Left renal pelvis (tissue), 4 donors: ENCODE results near the gene PTPRG. TPM values are rescaled to one million over a fixed set of nuclear protein-coding genes. Genes with fewer than 3 reads are reported as not detected.

Experiments used
- DNase-seq, 4 donors: peaks; one replicate each; pipeline ENCODE4 v3.0.0-alpha.2; 2013; ENCODE audit warnings: low read depth in 4 of 4, low spot score in 3 of 4
- polyA plus RNA-seq, 4 donors: library from polyadenylated mRNA; unstranded; fragments of 120-200 nt; gene quantifications; one replicate each; pipeline ENCODE4 v1.2.1, GENCODE V29; 2013; ENCODE audit not compliant: insufficient read length in 4 of 4

PTPRG gene
- polyA plus RNA-seq, 4 donors: 42.4 to 90.2 (median 79.5) TPM

DNA sequence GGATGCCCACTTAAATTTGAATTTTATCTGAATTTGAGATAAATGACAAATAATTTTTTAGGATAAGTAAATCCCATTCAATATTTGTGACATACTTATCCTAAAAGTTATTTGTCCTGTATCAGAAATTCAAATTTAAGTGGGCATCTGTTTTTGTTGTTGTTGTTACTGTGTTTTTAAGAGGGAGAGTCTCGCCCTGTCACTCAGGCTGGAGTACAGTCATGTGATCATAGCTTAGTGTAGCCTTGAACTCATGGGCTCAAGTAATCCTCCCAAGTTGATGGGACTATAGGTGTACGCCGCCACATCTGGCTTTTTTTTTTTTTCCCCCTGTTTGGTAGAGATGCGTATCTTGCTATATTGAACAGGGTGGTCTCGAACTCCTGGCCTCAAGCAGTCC is 283.0 kb downstream of the PTPRG start:
- DNase-seq: no peak

DNA sequence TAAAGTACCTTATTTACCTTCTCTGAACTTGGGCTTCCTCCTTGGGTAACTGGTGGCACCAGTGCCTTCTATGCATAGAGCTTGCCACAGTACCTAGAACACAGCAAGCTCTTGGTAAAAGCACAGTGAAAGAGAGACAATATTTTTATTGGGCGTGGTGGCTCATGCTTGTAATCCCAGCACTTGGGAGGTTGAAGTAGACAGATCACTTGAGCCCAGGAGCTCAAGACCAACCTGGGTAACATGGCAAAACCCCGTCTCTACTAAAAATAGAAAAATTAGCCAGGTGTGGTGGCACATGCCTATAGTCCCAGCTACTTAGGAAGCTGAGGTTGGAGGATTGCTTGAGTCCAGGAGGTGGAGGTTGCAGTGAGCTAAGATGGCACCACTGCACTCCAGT is 285.1 kb downstream of the PTPRG start:
- DNase-seq: no peak

DNA sequence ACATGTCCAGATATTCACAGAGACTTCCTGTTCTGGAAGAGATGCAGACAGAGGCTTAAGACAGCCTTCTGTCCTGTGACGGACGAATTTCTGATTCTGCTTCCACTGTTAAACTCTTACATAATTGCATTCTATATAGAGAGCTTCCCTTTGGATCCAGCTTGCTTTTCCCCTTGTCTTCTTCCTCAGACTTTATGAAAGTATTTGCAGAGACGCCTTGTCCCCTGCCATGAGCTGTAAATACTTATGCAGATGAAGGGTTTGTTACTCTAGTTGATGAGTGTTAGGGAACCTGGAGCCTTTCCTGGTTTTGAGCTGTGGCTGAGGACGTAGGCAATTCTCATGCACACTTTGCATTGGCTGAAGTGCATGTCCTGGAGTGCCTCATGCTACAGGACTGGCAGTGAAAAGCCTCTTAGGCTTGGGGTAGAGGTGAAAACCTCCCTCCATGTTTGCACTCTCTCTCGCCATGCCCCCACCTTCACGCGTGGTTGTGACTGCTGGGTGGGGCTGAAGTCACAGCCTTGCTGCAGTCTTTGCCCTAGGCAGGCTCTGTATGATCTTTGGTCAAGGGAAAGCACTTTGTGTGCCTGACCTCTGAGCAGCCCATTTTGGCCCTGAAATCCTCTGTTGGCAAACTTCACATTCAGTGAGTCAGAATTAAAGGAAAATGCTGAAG is 286.6 kb downstream of the PTPRG start:
- DNase-seq: no peak

DNA sequence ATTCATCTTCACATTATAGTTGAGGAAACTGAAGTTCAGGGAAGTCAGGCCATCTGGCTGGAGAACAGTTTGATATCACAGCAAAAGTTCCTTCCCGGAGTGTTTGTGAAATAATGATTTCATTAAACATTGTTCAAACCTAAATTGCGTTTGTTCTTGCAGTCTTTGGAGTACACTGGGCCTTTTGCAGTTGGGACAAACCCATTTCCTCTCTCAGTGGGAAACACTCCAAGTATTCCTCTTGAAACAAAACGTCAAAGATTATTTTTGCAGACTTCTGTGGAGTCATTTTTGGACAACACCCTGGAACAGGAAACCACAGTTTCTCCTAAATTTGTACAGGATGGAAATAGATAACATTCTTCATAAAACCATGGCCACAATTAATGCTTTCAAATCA is 287.5 kb downstream of the PTPRG start:
- no peak for DNase-seq

DNA sequence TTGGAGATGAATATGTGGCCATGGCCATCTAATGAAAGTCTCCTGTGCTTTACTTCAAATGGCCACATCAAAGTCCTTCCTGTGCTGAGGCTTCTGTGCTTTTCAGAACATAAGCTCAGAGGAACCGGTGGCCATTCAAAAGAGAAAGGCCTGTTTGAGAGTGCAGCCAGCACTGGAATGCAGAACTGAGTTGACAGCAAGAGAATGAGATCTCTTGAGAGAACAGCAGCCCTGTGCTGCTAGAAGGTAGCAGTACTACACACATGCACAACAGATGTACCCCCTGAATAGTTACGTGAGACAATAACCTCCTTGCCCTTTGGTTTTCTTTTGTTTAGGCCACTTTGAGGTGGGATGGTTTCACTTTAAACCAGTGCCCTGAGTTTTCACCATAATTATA is 292.5 kb downstream of the PTPRG start:
- DNase-seq: no peak

DNA sequence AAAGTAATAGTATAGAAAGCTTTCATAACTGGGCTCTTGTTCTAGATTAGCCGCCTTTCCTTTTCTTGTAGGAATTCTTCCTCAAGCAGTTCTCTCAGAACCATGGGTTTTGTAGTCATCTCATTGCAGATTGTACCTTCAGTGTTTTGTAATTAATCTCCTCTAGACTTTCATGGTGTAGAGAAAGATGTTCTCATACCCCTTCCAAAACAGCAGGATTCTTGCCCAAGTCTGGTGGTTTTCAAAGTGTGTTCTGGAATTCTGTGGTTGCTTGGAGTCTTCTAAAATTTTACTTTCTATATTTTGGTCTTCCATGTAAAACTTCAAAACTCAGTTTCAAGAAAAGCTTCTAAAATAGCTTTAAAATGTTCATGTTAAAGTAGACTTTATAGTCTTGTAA is 293.8 kb downstream of the PTPRG start:
- DNase-seq: no peak

DNA sequence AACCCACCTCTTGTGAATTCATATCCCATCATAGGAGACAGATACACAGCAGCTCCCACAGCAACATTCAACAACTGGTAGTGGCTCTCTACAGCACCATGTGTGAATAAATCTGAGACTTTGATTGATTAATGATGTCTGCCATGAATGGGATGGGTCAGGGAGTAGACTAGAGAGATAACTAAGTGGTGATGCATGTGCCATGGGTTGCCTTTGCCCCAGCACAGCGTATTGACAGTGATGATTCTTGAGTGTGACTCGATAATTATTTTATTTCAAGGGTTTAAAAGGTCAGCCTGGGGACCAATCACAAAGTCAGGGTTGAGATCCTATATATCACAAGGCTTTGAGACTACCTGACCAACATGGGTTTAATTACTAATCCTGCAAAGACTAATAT is 295.9 kb downstream of the PTPRG start:
- no peak for DNase-seq

DNA sequence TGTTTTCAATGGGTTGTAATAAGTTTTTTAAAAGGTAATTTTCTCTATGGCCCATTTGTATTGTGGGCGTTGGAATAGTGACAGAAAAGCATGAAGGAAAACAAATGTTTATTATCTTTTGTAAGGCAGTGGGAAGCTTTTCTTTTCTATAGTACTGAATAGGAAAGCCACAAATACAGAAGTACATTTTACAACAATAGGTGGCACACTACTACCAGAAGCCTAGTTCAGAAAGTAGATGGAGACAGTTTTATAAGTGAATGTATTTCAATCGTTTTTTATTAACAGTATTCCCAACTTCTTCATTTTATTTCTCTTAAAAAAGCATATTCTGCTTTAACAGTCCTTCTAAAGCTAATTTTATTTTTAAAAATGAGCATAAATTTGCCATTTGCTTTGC is 296.7 kb downstream of the PTPRG start:
- DNase-seq: no peak

DNA sequence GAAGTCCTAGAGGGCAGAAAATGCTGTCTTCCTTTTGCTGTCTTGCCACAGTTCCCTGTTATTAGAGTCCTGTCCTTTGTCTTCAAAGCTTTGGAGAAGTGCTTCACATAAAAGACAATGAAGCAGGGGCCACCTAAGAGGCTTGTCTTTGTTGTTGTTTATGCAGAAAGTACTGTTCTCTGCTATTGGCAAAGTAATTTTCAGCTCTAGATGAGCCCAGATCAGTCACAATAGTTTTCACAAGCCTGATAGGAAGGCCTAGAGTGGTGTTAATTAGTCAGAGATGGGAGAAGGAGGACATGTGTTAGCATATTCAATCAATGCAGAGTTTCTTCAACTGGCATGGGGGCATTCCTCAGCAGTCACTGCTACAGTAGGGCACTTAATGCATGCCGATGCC is 300.0 kb downstream of the PTPRG start:
- no peak for DNase-seq

DNA sequence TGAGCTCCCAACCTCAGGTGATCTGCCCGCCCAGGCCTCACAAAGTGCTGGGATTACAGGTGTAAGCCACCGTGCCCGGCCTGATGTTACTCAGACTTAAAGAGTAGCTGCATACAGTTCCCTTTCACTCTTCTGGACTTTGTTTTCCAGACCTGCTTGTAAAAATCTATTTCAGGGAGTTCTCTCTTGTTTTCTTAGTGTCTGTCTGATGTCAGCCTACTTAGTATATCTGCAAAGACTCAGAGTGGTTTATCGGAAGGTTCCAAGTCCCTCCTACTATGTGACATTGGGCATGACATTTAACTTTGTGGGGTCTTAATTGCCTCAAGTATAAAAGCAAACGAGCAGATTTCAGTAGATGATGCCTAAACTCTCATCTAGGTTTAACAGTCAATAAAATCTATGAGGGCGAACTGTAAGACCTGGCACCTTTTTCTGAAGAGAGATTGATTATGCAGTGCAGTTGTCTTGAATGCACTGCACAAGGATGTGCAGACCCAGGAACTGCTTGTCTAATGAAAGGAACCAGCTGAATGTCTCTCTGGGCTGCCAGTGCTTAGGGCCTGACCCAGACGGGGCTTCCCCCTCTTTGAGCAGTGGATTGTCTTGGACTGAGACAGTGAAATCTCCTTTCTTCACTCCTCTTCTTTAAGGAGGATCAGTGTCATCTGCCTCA is 301.4 kb downstream of the PTPRG start:
- DNase-seq: no peak

DNA sequence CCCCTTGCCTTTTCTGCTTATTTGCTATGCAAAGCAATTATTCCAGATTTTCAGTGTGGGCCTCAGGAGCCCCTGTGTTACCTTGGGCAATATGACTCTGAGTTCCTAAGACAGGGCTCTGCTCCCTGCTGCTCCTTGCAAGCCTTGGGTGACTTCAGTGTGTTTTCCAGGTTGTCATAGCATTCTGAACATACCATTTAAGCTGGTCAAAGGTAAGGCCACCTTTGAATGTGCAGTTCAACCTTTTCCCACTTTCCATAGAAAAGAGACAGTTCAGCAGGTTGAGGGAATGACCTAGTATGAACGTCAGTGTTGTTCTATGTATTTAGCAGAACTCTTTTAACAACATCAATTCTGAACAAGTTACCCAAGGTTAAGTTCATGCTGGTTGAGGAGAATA is 302.2 kb downstream of the PTPRG start:
- no peak for DNase-seq

DNA sequence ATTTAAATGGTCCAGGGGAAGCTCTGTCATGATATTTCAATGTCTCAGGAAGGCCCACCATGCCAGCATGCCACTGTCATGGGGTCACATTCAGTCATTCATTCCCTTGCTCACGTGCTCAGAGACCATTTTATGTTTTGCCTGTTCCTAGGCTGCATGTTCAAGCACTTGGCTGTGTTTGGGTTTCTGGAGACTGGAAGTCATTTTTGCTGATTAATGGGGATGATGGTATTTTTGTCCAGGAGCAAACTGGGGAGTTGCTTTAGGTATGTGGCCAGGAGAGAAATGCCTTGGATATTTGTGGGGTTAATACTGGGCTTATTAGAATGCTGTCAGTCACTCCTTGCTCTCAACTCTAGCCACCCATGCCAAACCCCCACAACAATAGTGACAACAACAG is 303.5 kb downstream of the PTPRG start:
- no peak for DNase-seq

DNA sequence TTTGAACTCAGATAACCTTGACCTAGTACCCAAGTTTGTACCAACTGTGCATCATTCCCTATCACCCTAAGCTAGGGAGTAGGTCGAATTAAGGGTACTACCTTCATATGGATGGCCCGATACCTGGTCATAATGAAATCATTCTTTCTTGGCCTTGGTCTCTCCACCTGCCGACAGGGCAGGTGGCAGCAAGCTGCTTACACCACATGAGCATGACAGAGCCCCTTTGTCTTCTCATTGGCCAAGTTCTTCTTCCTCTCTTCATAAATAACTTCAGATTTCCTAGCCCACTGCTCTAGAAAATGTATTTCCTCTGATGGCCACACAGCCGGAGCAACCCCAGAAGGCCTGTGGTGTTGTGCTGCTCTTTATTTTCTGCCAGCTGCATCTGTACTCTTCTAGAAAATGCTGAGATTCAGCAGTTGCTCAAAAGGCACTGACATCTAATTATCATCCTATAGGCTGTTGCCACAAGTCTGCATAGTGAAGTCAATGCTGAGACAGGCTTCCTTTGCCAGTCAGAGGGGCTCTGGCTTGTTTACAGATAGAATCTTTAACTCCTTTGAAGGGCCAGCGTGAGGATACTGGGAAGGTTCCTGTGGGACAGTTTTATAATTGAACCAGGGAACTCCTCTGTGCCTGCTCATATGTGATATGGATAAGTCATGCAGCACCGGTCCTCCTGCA is 304.2 kb downstream of the PTPRG start:
- DNase-seq: no peak

DNA sequence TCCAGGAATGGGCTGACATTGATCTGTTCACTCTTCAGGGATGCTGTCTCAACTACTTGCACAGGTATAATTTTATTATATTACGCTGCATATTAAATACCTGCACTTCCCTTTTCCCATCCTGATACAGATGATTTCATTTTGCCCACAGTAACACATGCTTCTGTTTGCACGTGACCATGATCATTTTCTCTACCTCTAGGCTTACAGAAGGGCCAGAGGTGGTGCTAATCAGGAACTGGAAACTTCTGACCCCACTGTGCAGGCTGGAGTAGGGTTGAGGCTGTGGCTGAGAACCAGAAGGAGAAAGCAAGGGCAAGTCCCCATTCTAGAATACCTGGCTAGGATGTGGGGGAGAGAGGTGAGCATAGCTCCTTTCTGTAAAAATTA is 304.8 kb downstream of the PTPRG start:
- no peak for DNase-seq

DNA sequence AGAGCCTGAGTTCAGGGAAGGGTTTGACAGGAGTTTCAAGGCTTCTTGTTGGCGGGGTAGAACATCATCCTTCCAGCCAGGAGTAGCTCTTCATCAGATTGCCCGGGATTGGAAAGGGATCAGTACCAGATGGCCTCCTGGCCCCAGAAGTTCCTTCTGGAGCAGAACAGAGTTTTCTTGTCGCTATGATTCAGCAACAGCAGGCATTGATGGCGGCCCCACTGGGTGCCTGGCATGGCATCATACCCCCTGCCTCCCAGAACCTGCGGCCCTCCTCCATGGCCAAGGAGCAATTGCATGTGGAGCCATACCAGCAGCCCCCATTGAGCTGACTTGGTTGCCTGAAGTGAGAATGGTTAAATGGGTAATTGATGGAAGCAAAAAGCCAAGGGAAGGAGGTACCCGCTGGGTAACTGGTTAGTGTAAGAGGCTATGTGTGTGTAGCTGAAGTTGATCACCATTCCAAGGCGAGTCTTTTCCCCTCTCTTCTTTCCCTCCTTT is 305.6 kb downstream of the PTPRG start:
- DNase-seq: no peak

DNA sequence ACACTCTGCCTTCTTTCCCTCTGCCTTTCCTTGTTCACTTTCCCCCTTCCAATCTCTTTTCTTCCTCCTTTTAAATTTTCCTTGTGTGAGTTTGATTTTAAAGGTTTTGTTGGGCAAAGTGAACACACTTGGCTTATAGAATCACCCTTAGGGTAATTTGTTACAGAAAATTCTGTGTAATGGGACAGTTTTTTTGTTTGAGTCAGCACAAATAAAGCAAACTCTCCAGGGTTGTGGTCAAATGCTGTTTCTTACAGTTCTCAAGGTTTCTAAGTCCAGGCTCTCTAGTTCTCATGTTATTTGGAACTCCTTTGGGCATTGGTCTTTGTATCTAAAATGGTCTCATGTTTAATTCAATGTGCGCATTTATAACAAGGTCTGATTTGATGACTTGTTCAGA is 307.1 kb downstream of the PTPRG start:
- no peak for DNase-seq

DNA sequence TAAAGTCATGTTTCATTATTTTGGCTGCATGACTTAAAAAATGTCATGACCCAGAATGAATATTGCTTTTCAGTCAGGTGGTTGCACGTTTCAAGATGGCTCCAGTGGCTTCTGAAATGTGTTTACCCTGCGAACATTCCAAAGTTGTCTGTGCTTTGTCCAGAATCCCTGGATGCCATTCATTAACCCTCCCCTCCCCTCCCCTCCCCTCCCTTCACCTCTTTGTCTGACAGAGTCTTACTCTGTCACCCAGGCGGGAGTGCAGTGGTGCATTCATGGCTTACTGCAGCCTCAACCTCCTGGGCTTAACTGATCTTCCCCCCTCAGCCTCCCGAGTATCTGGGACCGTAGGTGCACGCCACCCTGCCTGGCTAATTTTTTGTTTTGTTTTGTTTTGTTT is 308.0 kb downstream of the PTPRG start:
- no peak for DNase-seq

DNA sequence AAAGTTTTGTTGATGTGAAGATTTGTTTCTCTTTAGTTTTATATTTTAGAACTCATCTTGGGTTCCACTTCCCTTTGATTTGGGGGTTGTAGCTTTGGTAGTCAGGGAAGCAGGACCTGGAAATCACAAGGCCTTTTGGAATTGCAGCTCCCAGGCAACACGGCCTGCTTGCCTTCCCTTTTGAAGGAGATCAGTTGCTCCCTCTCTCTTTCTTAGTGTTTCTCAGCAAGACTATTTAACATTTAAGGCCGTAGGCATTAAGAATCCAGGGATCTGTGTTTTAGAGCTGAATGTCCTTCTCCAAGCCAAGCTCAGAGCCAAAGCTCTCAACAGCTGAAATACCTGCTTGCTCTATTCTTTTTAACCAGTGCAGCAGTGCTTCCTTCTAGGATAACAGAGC is 310.3 kb downstream of the PTPRG start:
- no peak for DNase-seq

DNA sequence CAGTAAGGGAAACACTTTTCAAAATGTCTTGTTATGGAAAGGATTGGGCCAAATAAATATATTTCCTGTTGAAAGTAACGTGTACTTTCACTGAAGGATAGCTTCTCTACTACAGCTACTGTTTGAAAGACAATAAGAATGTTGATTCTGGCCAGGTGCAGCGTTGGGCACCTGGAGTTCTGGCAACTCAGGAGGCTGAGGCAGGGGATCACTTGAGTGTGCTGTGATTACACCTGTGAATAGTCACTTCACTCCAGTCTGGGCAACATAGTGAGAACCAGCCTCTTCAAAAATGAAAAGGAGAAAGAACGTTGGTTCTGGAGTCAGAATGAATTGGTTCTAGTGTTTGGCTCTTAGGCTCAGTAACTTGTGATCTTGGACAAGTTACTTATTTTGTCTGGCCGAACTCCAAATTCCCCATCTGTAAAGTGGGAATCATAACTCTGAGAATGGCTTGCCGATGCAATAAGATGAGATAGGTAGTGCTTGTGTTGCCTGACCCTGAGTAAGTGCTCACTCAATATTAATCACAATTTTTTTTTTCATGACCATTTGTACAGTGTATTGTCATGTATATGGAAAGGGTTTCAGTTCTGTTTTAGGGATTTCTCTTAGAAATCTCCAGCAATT is 310.8 kb downstream of the PTPRG start:
- no peak for DNase-seq

DNA sequence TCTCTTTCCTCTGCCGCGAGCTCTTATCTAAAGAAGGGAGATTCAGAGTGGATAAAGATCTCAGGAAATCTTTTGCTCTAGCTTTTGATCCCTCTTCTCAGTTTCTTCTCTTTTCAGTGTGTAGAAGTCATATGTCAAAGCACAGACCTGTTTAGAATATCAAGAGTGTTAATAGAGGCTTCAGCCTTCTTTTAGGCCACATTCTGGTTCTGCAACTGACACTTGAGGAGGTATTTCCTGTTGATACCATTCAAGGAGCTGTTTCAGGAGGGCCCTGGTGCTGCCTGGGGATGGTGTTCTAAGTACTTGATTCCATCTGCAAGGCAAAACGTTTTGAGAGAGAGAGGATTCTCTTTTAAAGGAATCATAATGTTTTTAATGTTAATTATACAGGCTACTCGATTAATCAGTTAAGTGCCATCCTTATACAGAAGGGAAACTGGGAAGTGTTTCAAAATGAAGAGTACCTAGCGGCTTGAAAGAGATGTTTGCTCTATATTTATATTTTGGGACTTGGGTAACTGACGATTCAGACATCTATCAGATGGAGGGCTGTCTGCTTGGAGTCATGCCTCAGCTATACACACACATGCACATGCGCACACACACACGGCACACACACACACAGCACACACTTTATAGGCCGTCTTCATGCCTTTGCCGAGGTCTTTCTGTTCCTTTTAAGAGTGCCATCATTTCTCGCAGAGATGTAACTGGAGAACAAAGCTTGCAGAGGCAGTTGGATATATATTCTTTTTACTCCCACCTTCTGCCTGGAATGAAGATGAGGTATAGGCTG is 313.9 kb downstream of the PTPRG start:
- DNase-seq: no peak
